Psoas muscle (tissue), 8 donors: ENCODE results near the gene RAPGEF6. TPM values are rescaled to one million over a fixed set of nuclear protein-coding genes. Genes with fewer than 3 reads are reported as not detected.

Experiments
- ATAC-seq, 4 donors: fragments of 200-7000 bp; cut with Tn5 transposase; one replicate each; pipeline ENCODE4 v1.9.1; 2020; ENCODE audit warnings: moderate library complexity in 3 of 4, mild to moderate bottlenecking in 2 of 4
- DNase-seq, 2 donors: peaks; one replicate each; pipeline ENCODE4 v3.0.0-alpha.2; 2020
- H3K27ac ChIP-seq: fragments of 200-600 bp; one replicate; pipeline ENCODE4 v1.8.0; 2022
- H3K27me3 ChIP-seq, 3 donors: fragments of 200-600 bp in 1 of 3; one replicate each; pipeline versions ENCODE4 v1.6.1 to v1.8.0; 2013 to 2022; ENCODE audit warnings: low read length in 2 of 3, mild to moderate bottlenecking in 2 of 3, moderate library complexity in 1 of 3; ENCODE audit not compliant: insufficient read depth in 3 of 3
- H3K36me3 ChIP-seq, 2 donors: fragments of 200-600 bp in 1 of 2; one replicate each; pipeline versions ENCODE4 v1.6.1 to v1.8.0; 2013 to 2022; ENCODE audit warnings: low read depth in 1 of 2, mild to moderate bottlenecking in 1 of 2, moderate library complexity in 1 of 2; ENCODE audit not compliant: insufficient read depth in 1 of 2
- H3K4me1 ChIP-seq: fragments of 200-600 bp; one replicate; pipeline ENCODE4 v1.8.0; 2022
- H3K4me3 ChIP-seq: fragments of 200-600 bp; one replicate; pipeline ENCODE4 v1.8.0; 2022; ENCODE audit warnings: mild to moderate bottlenecking
- H3K9me3 ChIP-seq: fragments of 200-600 bp; one replicate; pipeline ENCODE4 v1.8.0; 2022
- CTCF ChIP-seq: fragments of 200-600 bp; IDR thresholded peaks from one replicate; pipeline ENCODE4 v1.8.0; 2022; ENCODE audit warnings: antibody characterized with exemption
- WGBS, 3 donors: extraction: QIAGEN DNeasy Blood & Tissue Kit; methylation state at CpG; one replicate each; pipeline versions ENCODE4 v1.1.6 to v1.1.7; 2013; 5-methylcytosine and 5-hydroxymethylcytosine counted together
- intact Hi-C, 2 donors: fragments of 100-400 bp; cut with DNase I; formaldehyde crosslinking; loops; one replicate each; pipeline versions ENCODE4 v1.11.0 to v1.14.2; 2022
- polyA plus RNA-seq, 3 donors: library from polyadenylated mRNA; stranded (reverse); fragments of 200-250 nt; gene quantifications; one replicate each; pipeline ENCODE4 v1.2.3, GENCODE V29; 2013
- total RNA-seq, 4 donors: library from RNA; stranded (reverse); fragmentation: NEBNext Ultra II Directional in 2 of 4; extraction: Animal tissue kit (Norgen Biotek cat#: 25700) in 2 of 4; gene quantifications; one replicate each; pipeline versions ENCODE4 v1.2.1 to v1.2.4, GENCODE V29; 2021 to 2023
- donor health status: healthy with polysubstance abuse.
- donor health status: DM: no; HTN: no; CAD: no; lungs with moderate emphysema.
- donor health status: Bipolar disorder and iron deficiency.
- donor health status: healthy.
- donor health status: DM: yes; HTN: yes; CAD: no.
- donor health status: DM: no; HTN: no; CAD: no.
- donor health status: DM: no; HTN: no; CAD: no.
- donor health status: DM: yes; HTN: yes; CAD: no.

RAPGEF6 gene
- total and polyA plus RNA-seq, 7 donors = 1.7 to 14.1 (median 6.9) TPM

- H3K27ac ChIP-seq = no peak overlapping the region
- ATAC-seq (no peak), DNase-seq (no peak)
- H3K27me3 ChIP-seq = no peaks in the 10 kb centered on the region
- intact Hi-C loops = no loop called here
- H3K9me3 ChIP-seq = no peaks in the 10 kb centered on the region
- TF ChIP-seq CTCF = no peak
- H3K4me3 ChIP-seq = no peak overlapping the region
- peaks cover 23% of the 10 kb centered on the region for H3K4me1 ChIP-seq
- H3K36me3 ChIP-seq = peaks cover 0 to 4% of the 10 kb centered on the region in 2 donors
- WGBS, 3 donors = 69 to 80% (median 74%) methylated on average over 4 of the region's 4 CpGs
Measured at GRCh38 chr5:131637694-131638093, 2.7 kb upstream of the RAPGEF6 start.

GRCh38 chr5:131635684-131636572, 899 bp upstream of the RAPGEF6 start:
- peaks cover 36% of the 10 kb centered on the region for H3K4me1 ChIP-seq
- H3K36me3 ChIP-seq = no peaks in the 10 kb centered on the region
- TF ChIP-seq CTCF = no peak
- 3 to 4% (median 4%) methylated on average over 24 of the region's 24 CpGs for WGBS, 3 donors
- peak overlapping the region; percentile 89 for H3K4me3 ChIP-seq
- peak overlapping the region; percentile 95 for H3K27ac ChIP-seq
- intact Hi-C loops = no loop called here
- no peaks in the 10 kb centered on the region for H3K27me3 ChIP-seq
- ATAC-seq (peak in 3 of 4 donors; percentile 0 to 1 (median 0)), DNase-seq (no peak)
- H3K9me3 ChIP-seq = no peaks in the 10 kb centered on the region

GRCh38 chr5:131634666-131634995, 398 bp downstream of the RAPGEF6 start:
- ATAC-seq (peak; percentile 54 to 69 (median 61)), DNase-seq (peak in 1 of 2 donors; percentile 63)
- Histone ChIP-seq H3K4me3 (peak overlapping the region; percentile 89), H3K9me3 (no peaks in the 10 kb centered on the region), H3K27me3 (no peaks in the 10 kb centered on the region), H3K4me1 (peaks cover 44% of the 10 kb centered on the region), H3K27ac (peak overlapping the region; percentile 95), H3K36me3 (no peaks in the 10 kb centered on the region)
- TF ChIP-seq CTCF = peak; percentile 28
- 0% methylated on average over 21 of the region's 21 CpGs for WGBS, 3 donors
- intact Hi-C loops = loop anchor here in 1 of 2 donors (5.0 kb wide), 1 partner anchor 163 kb away; the partner anchor contains the start of gene FNIP1

- no peaks in the 10 kb centered on the region for H3K27me3 ChIP-seq
- intact Hi-C loops = loop anchor here in 1 of 2 donors (5.0 kb wide), 1 partner anchor 163 kb away; the partner anchor contains the start of gene FNIP1
- no peak for TF ChIP-seq CTCF
- DNase-seq = no peak
- peak overlapping the region; percentile 89 for H3K4me3 ChIP-seq
- H3K9me3 ChIP-seq = no peaks in the 10 kb centered on the region
- H3K36me3 ChIP-seq = no peaks in the 10 kb centered on the region
- ATAC-seq = no peak
- H3K4me1 ChIP-seq = peaks cover 44% of the 10 kb centered on the region
- 3 to 7% (median 3%) methylated on average over 4 of the region's 4 CpGs for WGBS, 3 donors
- H3K27ac ChIP-seq = peak overlapping the region; percentile 95
Measured at GRCh38 chr5:131634238-131634637, 791 bp downstream of the RAPGEF6 start.
